ENCODE results near the gene ADCY4.

DNA sequence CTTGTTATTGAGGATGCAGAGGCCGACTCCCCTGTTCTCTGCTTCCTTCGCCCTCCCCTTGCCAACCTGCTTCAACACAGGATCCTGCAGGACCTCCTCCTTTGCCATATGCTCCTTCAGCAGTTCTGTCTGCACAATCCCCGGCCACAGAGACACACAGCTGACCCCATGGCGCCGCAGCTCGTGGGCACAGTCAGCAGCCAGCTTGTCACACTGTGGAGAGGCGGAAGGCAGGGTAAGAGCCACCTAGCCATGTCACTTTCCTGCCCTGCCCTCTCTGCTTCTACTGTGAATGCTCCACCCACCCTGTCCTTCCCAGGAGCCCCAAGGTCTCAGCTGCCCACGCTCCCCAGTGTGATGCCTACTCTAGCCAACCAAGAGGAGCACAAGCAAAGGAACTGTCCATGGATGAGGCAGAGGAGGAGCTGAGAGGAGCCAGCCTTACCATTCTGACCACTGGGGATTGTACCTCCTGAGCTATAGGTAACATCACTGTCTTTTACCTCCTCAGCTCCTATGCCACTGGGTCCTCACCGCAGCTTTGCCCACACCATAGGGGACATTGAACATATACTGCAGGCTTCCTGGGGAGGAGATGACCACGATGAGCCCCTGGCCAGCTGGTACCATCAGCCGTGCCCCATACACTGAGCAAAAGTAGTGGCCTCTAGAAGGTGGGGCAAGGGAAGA lies 42.6 kb downstream of the ADCY4 start:
- no peak for TF ChIP-seq GATA2 (IDR thresholded peaks at IDR 0.05; ENCODE audit: low read depth, low read length)
- TF ChIP-seq GATA3 (IDR thresholded peaks at IDR 0.05; ENCODE audit: low read depth, low read length): no peak

Measured in SH-SY5Y (cell line).